HepG2 (cell line): ENCODE data around the gene AFF2. TPM values are rescaled to one million over a fixed set of nuclear protein-coding genes. Genes with fewer than 3 reads are reported as not detected.

Source experiments
- ATAC-seq: fragments of 200-7000 bp; cut with Tn5 transposase; 3 replicates; pipeline ENCODE4 v1.9.1; 2020; ENCODE audit warnings: mild to moderate bottlenecking, moderate library complexity
- BruUV-seq: library from RNA; stranded (reverse); fragments of 400-500 nt; replicated peaks from 2 replicates; lab custom pipeline; 2021; lab: Mats Ljungman, UMichigan
- CTCF ChIA-PET: fragments of 300-600 bp; formaldehyde crosslinking; extraction: SDS; loops from one replicate; lab custom pipeline; 2021; ENCODE audit warnings: low total read pairs, inconsistent platforms, low intra/inter-chr PET ratio; lab: Yijun Ruan, JAX
- POLR2A ChIA-PET: fragments of 350-600 bp; sonication (Branson Sonifier 250); formaldehyde crosslinking; loops from one replicate; lab custom pipeline; 2020; ENCODE audit warnings: antibody characterized with exemption, inconsistent platforms; lab: Yijun Ruan, JAX
- DNase-seq: peaks from one replicate; pipeline ENCODE4 v3.0.0-alpha.2; 2015; ENCODE audit warnings: low spot score
- FAIRE-seq: peaks from 3 replicates; lab custom pipeline; 2011; peaks lifted over from hg19 to GRCh38; lab: Jason Lieb, UNC
- H2AFZ ChIP-seq: one replicate; pipeline ENCODE4 v1.6.1; 2011; ENCODE audit warnings: low read length, inconsistent platforms
- H3K27ac ChIP-seq: fragments of 300-600 bp; 3 replicates; pipeline ENCODE4 v1.8.0; 2011; ENCODE audit warnings: mixed run types, mild to moderate bottlenecking, mixed read lengths, low read length, inconsistent platforms; ENCODE audit not compliant: insufficient read depth; ENCODE audit errors: extremely low read length
- H3K27me3 ChIP-seq, 2 experiments: fragments of 200-600 bp in 1 of 2; 2 replicates in 1 of 2; 3 replicates in 1 of 2; pipeline versions ENCODE4 v1.6.0 to v1.8.0; 2011; ENCODE audit warnings: low read length in 2 of 2, mild to moderate bottlenecking in 2 of 2, moderate library complexity in 2 of 2, inconsistent platforms in 1 of 2; ENCODE audit not compliant: insufficient read depth in 2 of 2, control insufficient read depth in 1 of 2
- H3K36me3 ChIP-seq, 2 experiments: fragments of 200-600 bp in 1 of 2; replicated peaks in 1 of 2; 2 replicates in 1 of 2; 3 replicates in 1 of 2; pipeline versions ENCODE4 v1.5.1 to v1.8.0; 2011; ENCODE audit warnings: low read length in 2 of 2, inconsistent platforms in 1 of 2; ENCODE audit not compliant: insufficient read depth in 2 of 2, control insufficient read depth in 1 of 2
- H3K4me1 ChIP-seq: 2 replicates; pipeline ENCODE4 v1.5.1; 2012; ENCODE audit warnings: low read length, inconsistent platforms; ENCODE audit not compliant: insufficient read depth
- H3K4me2 ChIP-seq: 2 replicates; pipeline ENCODE4 v1.6.0; 2011; ENCODE audit warnings: low read depth, low read length, inconsistent platforms
- H3K4me3 ChIP-seq, 3 experiments: fragments of 200-600 bp in 1 of 3; sonication (generic), shearing (Covaris generic) in 1 of 3; replicated peaks in 1 of 3; 2 replicates each; pipeline ENCODE4 v1.5.1; 2011 to 2016; ENCODE audit warnings: low read length in 3 of 3, inconsistent platforms in 2 of 3, low read depth in 2 of 3, mild to moderate bottlenecking in 2 of 3, control low read depth in 1 of 3, mixed read lengths in 1 of 3; ENCODE audit not compliant: insufficient read depth in 1 of 3
- H3K79me2 ChIP-seq: one replicate; pipeline ENCODE4 v1.6.1; 2011; ENCODE audit warnings: low read length, inconsistent platforms; ENCODE audit not compliant: insufficient read depth
- H3K9ac ChIP-seq: 2 replicates; pipeline ENCODE4 v1.6.0; 2011; ENCODE audit warnings: mild to moderate bottlenecking, low read depth, low read length, inconsistent platforms; ENCODE audit not compliant: insufficient read depth
- H3K9me3 ChIP-seq: 2 replicates; pipeline ENCODE4 v1.5.1; 2012; ENCODE audit warnings: mild to moderate bottlenecking, low read length
- H4K20me1 ChIP-seq: 2 replicates; pipeline ENCODE4 v1.6.0; 2011; ENCODE audit warnings: inconsistent platforms, mild to moderate bottlenecking, low read length, moderate library complexity; ENCODE audit not compliant: insufficient read depth
- BRCA1 ChIP-seq: sonication (generic); formaldehyde crosslinking; IDR thresholded peaks from 2 replicates; pipeline ENCODE4 v1.4.0; 2020; ENCODE audit warnings: missing genetic modification reagents
- FOXO4 ChIP-seq: sonication (generic); formaldehyde crosslinking; conservative IDR thresholded peaks from 2 replicates; pipeline ENCODE4 v1.8.1; 2023; ENCODE audit warnings: missing genetic modification reagents
- MAFF ChIP-seq: IDR thresholded peaks from 2 replicates; pipeline ENCODE4 v1.6.1; 2011; ENCODE audit warnings: low read depth, low read length, improper control_type of control experiment
- PCBP1 ChIP-seq: fragments of 200-400 bp; formaldehyde crosslinking; IDR thresholded peaks from 2 replicates; pipeline ENCODE4 v1.6.1; 2017; ENCODE audit warnings: mild to moderate bottlenecking, low read depth, low read length, borderline replicate concordance
- POLR2A ChIP-seq, 2 experiments: IDR thresholded peaks; 2 replicates each; pipeline ENCODE4 v1.6.1; 2011; ENCODE audit warnings: low read depth in 2 of 2, low read length in 2 of 2, mild to moderate bottlenecking in 1 of 2, moderate library complexity in 1 of 2; ENCODE audit not compliant: insufficient read depth in 1 of 2
- POLR2G ChIP-seq: fragments of 200-400 bp; formaldehyde crosslinking; IDR thresholded peaks from 2 replicates; pipeline ENCODE4 v1.6.1; 2018; ENCODE audit warnings: mild to moderate bottlenecking, low read depth, low read length, moderate library complexity
- RBM22 ChIP-seq: fragments of 200-400 bp; formaldehyde crosslinking; optimal IDR thresholded peaks from 2 replicates; pipeline ENCODE3; 2017; ENCODE audit warnings: mild to moderate bottlenecking, low read length, moderate library complexity
- SKIL ChIP-seq: sonication (generic); formaldehyde crosslinking; IDR thresholded peaks from 2 replicates; pipeline ENCODE4 v1.8.0; 2022; ENCODE audit warnings: missing genetic modification reagents, mild to moderate bottlenecking, moderate library complexity, borderline replicate concordance
- ZBTB1 ChIP-seq: sonication (generic); formaldehyde crosslinking; IDR thresholded peaks from 2 replicates; pipeline ENCODE4 v1.4.0; 2020; ENCODE audit warnings: missing genetic modification reagents, borderline replicate concordance
- ZBTB25 ChIP-seq: IDR thresholded peaks from 2 replicates; pipeline ENCODE4 v1.6.1; 2018; ENCODE audit warnings: missing genetic modification reagents
- ZNF713 ChIP-seq: sonication (generic); formaldehyde crosslinking; IDR thresholded peaks from 2 replicates; pipeline ENCODE4 v1.4.0; 2020; ENCODE audit warnings: mild to moderate bottlenecking, missing genetic modification reagents
- whole genome bisulfite sequencing: methylation state at CpG from one replicate; pipeline ENCODE4 v1.1.6; 2017; ENCODE audit warnings: low lambda C conversion rate; 5-methylcytosine and 5-hydroxymethylcytosine counted together
- in situ Hi-C: cut with HindIII; loops from 2 replicates; pipeline ENCODE4 v1.10.0; 2017; ENCODE audit warnings: low pct_unique_long_range_greater_than_20kb; ENCODE audit not compliant: extremely low pct_ligation_motif_present
- intact Hi-C: fragments of 100-400 bp; cut with micrococcal nuclease; formaldehyde crosslinking; loops from one replicate; pipeline ENCODE4 v1.10.0; 2022; ENCODE audit not compliant: unreplicated experiment
- polyA plus RNA-seq, 8 experiments: library from polyadenylated mRNA; depleted of rRNA in 3 of 8; stranded (reverse) in 7 of 8; unstranded in 1 of 8; fragments of >200 nt; fragmentation: Illumina TruSeq in 4 of 8; extraction: Trizol in 4 of 8; gene quantifications; 2 replicates each; pipeline versions ENCODE4 v1.2.1 to v1.2.3, GENCODE V29; 2011 to 2016; ENCODE audit warnings: low read depth in 4 of 8, missing spikeins in 1 of 8, mixed read lengths in 1 of 8; ENCODE audit not compliant: insufficient read depth in 1 of 8
- total RNA-seq, 5 experiments: library from RNA; depleted of rRNA; stranded (reverse); fragments of >200 nt; fragmentation: Illumina TruSeq; extraction: Trizol; gene quantifications; 2 replicates each; pipeline ENCODE4 v1.2.3, GENCODE V29; 2016; ENCODE audit warnings: low read depth in 1 of 5
- TF ChIP-seq, protein P1 (sequence below): sonication (generic); formaldehyde crosslinking; IDR thresholded peaks from 2 replicates; pipeline ENCODE4 v1.9.0; 2021; ENCODE audit warnings: missing genetic modification reagents, mild to moderate bottlenecking, borderline replicate concordance
- TF ChIP-seq, protein P2 (sequence below): sonication (generic); formaldehyde crosslinking; IDR thresholded peaks from 2 replicates; pipeline ENCODE4 v1.4.0; 2020; ENCODE audit warnings: missing genetic modification reagents, borderline replicate concordance

AFF2 gene
- total and polyA plus RNA-seq, 2 of the 13 experiments (the other 11 are each of a cell fraction or from before 2014, with no cell fraction given) = not detected

GRCh38 chrX:148600581-148600980, 100.2 kb downstream of the AFF2 start (continued):
- TF ChIP-seq POLR2G (no peak), RBM22 (no peak), BRCA1 (CRISPR knock-in tag) (no peak)
- TF ChIP-seq, protein P1, sequence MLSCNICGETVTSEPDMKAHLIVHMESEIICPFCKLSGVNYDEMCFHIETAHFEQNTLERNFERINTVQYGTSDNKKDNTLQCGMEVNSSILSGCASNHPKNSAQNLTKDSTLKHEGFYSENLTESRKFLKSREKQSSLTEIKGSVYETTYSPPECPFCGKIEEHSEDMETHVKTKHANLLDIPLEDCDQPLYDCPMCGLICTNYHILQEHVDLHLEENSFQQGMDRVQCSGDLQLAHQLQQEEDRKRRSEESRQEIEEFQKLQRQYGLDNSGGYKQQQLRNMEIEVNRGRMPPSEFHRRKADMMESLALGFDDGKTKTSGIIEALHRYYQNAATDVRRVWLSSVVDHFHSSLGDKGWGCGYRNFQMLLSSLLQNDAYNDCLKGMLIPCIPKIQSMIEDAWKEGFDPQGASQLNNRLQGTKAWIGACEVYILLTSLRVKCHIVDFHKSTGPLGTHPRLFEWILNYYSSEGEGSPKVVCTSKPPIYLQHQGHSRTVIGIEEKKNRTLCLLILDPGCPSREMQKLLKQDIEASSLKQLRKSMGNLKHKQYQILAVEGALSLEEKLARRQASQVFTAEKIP = no peak

- no peaks in the 10 kb centered on the region for H3K36me3 ChIP-seq
- ATAC-seq = no peak
- H4K20me1 ChIP-seq = no peaks in the 10 kb centered on the region
- H3K4me3 ChIP-seq = no peak overlapping the region
- in situ Hi-C loops = no loop called here
- intact Hi-C loops = no loop called here
- H3K27me3 ChIP-seq = no peaks in the 10 kb centered on the region
- FAIRE-seq = no peak
- H3K79me2 ChIP-seq = no peaks in the 10 kb centered on the region
- H3K9ac ChIP-seq = no peak overlapping the region
- no peaks in the 10 kb centered on the region for H3K4me1 ChIP-seq
- H3K27ac ChIP-seq = no peak overlapping the region
- BruUV-seq = no TSS peak
- ChIA-PET POLR2A (no interaction called here), CTCF (no interaction called here)
- H2AFZ ChIP-seq = no peak overlapping the region
- no peak overlapping the region for H3K4me2 ChIP-seq
- DNase-seq = no peak
- 0% methylated on average over 4 of the region's 4 CpGs for WGBS
- no peaks in the 10 kb centered on the region for H3K9me3 ChIP-seq
- TF ChIP-seq ZBTB1 (CRISPR knock-in tag) = no peak
- no peak for TF ChIP-seq POLR2A (IDR thresholded peaks at IDR 0.05; ENCODE audit: insufficient read depth in 1 of 2, low read depth in 2 of 2, low read length in 2 of 2)
- TF ChIP-seq, protein P2, sequence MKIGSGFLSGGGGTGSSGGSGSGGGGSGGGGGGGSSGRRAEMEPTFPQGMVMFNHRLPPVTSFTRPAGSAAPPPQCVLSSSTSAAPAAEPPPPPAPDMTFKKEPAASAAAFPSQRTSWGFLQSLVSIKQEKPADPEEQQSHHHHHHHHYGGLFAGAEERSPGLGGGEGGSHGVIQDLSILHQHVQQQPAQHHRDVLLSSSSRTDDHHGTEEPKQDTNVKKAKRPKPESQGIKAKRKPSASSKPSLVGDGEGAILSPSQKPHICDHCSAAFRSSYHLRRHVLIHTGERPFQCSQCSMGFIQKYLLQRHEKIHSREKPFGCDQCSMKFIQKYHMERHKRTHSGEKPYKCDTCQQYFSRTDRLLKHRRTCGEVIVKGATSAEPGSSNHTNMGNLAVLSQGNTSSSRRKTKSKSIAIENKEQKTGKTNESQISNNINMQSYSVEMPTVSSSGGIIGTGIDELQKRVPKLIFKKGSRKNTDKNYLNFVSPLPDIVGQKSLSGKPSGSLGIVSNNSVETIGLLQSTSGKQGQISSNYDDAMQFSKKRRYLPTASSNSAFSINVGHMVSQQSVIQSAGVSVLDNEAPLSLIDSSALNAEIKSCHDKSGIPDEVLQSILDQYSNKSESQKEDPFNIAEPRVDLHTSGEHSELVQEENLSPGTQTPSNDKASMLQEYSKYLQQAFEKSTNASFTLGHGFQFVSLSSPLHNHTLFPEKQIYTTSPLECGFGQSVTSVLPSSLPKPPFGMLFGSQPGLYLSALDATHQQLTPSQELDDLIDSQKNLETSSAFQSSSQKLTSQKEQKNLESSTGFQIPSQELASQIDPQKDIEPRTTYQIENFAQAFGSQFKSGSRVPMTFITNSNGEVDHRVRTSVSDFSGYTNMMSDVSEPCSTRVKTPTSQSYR (CRISPR knock-in tag) = no peak
- no peak for TF ChIP-seq PCBP1
- TF ChIP-seq FOXO4 = no peak
- no peak for TF ChIP-seq SKIL (CRISPR knock-in tag)
- TF ChIP-seq ZNF713 (CRISPR knock-in tag) = no peak
- TF ChIP-seq ZBTB25 (CRISPR knock-in tag) = no peak
- TF ChIP-seq MAFF = no peak
These were observed 100.6 kb downstream of the AFF2 start for GRCh38 chrX:148601034-148601433.
